GM12872 (cell line): Measurements from ENCODE around the gene PIK3R6.

Source experiments
- TF ChIP-seq, protein P1 (sequence below): IDR thresholded peaks from 3 replicates; pipeline ENCODE4 v1.5.1; 2011; ENCODE audit warnings: low read depth, mild to moderate bottlenecking, low read length, moderate library complexity; ENCODE audit not compliant: insufficient read depth

Gene PIK3R6

DNA sequence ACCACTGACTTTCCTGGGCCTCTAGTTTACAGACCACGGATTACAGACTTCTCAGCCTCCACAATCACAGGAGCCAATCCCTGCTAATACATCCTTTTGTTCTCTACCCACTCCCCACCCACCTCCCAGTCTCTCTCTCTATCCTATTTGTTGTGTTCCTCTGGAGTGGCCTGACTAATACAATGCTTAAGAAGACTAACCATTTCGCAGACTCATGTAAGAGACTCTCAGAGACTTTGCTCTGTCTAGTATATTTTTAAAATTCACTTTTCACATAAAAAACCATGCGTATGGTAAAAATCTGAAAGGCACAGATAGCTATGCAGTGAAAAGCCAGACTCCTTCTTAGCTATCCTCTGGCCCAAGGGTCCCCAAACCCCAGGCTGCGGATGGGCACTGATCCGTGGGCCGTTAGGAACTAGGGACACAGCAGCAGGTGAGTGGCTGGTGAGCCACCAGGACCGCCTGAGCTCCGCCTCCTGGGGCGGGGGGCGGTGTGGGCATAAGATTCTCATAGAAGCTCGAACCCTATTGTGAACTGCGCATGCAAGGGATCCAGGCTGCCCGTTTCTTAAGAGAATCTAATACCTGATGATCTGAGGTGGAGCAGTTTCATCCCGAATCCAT lies 7.6 kb downstream of the PIK3R6 start:
- TF ChIP-seq, protein P1, sequence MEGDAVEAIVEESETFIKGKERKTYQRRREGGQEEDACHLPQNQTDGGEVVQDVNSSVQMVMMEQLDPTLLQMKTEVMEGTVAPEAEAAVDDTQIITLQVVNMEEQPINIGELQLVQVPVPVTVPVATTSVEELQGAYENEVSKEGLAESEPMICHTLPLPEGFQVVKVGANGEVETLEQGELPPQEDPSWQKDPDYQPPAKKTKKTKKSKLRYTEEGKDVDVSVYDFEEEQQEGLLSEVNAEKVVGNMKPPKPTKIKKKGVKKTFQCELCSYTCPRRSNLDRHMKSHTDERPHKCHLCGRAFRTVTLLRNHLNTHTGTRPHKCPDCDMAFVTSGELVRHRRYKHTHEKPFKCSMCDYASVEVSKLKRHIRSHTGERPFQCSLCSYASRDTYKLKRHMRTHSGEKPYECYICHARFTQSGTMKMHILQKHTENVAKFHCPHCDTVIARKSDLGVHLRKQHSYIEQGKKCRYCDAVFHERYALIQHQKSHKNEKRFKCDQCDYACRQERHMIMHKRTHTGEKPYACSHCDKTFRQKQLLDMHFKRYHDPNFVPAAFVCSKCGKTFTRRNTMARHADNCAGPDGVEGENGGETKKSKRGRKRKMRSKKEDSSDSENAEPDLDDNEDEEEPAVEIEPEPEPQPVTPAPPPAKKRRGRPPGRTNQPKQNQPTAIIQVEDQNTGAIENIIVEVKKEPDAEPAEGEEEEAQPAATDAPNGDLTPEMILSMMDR: no peak

DNA sequence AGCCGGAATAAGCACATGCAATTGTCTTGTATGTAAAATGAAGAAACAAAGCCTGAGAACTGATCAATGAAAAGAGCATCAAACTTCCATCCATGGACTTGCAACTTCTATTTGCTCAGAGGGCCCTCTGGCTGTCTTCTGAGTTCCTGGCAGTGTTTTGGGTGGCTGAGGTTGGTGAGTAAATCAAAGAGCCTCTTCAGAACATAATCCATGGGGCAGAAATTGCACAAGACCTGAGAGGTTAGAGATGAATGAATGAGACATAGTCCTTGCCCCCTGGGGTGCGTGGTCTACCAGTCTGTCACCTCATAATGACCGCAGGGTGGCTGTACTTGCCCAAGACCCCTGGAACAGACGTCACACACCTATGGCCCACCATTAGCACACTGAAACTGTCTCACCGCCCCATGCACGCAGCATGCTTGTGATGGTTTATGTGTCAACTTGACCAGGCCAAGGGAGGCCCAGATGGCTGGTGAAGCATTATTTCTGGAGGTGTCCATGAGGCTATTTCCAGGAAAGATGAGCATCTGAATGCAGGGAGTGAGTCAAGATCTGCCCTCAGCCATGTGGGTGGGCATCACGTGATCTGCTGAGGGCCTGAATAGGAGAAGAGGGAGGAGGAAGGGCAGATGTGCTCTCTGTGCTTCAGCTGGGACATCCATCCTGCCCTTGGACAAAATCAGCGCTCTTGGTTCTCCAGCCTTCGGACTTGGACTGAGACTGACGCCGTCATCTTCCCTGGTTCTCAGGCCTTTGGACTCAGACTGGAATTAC lies 8.3 kb downstream of the PIK3R6 start:
- TF ChIP-seq, protein P1: no peak

- TF ChIP-seq, protein P1: no peak
Measured at GRCh38 chr17:8857919-8858318, 9.6 kb downstream of the PIK3R6 start.

DNA sequence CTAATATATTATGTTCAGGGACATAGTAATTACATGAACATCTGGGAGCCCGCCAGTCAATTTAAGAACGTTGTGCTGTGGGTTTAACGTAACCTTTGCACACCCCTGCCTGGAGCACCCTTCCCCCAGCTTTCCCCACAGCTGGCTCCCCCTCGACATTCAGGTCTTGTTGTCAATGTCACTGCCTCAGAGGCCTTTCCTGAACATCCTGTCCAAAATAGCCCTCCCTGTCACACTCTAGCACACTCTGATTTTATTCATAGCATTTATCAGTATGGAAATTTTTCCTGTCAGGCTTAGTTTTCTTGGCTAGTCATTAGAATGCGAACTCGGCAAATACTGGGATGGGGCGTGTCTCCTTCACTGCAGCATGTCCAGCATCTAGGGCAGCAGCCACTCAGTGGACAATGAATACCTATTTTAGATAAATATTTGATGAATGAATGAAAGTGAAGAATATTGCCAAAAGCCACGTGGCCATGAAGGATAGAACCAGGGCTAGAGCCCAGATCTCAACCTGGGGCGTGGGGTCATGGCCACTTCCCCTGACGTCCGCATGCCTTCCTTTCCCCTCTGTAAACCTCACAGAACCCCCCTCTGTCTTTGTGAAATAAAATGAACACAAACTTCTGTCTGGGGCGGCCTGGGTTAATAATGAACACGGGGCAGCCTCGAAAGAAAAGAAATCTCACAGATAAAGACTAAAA lies 10.5 kb downstream of the PIK3R6 start:
- TF ChIP-seq, protein P1: no peak

DNA sequence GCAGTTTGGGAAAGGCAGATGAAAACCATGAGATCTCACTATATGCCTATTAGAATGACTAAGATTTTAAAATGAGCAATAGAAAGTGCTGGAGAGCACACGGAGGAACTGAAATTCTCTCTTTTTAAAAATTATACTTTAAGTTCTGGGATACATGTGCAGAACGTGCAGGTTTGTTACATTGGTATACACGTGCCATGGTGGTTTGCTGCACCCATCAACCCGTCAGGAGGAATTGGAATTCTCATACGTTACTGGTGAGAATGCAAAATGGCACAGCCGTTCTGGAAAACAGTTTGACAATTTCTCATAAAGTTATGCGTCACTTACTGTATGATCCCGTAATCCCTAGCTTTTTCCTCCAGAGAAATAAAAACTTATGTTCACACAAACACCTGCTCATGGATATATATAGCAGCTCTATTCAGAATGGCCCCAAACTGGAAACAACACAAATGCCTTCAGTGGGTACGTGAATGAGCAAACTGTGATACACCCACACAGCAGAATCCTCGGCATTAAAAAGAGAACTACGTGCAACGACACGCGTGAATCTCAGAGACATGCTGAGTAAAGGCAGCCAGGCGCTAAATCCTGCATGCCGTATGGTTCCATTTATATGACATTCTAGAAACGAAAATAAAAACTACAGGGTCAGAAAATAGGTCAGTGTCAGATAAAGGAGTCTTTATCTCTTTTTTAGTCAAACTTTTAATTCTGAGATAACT lies 11.8 kb downstream of the PIK3R6 start:
- TF ChIP-seq, protein P1: no peak

DNA sequence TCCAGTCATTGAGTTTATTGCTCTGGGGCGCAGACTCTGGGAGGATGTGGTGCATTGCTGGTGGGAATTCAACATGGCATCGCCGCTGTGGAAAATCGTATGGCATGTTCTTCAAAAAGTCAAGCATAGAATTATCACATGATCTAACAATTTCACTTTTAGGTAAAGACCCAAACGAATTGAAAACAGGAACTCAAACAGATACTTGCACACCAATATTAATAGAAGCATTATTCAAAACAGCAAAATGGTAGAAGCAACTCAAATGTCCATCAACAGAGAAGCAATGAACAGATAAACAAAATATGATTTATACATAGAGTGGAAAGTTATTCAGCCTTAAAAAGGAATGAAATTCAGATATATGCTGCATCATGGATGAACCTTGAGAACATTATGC lies 15.9 kb downstream of the PIK3R6 start:
- TF ChIP-seq, protein P1: no peak
